Naive B cell (primary cell): Measurements from ENCODE around the gene DIS3L2. TPM values are rescaled to one million over a fixed set of nuclear protein-coding genes. Genes with fewer than 3 reads are reported as not detected.

Experiments used
- ATAC-seq, 2 donors: fragments of 150-1000 bp; cut with Tn5 transposase; 2 replicates each; pipeline ENCODE4 v1.10.0; 2021; ENCODE audit warnings: low read depth in 2 of 2, mild to moderate bottlenecking in 2 of 2, moderate library complexity in 2 of 2
- DNase-seq: peaks from one replicate; pipeline ENCODE4 v3.0.0; 2022
- H3K27ac Mint-ChIP-seq, 6 donors: one replicate each; pipeline ENCODE4 v1.8.0; 2020 to 2022; ENCODE audit warnings: mild to moderate bottlenecking in 6 of 6, mixed read lengths in 6 of 6, moderate library complexity in 5 of 6, inconsistent platforms in 2 of 6
- H3K27me3 Mint-ChIP-seq, 3 donors: one replicate each; pipeline ENCODE4 v1.8.0; 2021 to 2022; ENCODE audit warnings: mixed read lengths in 3 of 3, mild to moderate bottlenecking in 1 of 3
- H3K36me3 Mint-ChIP-seq, 2 donors: one replicate each; pipeline ENCODE4 v1.8.0; 2020 to 2022; ENCODE audit warnings: mixed read lengths in 2 of 2, inconsistent platforms in 1 of 2, mild to moderate bottlenecking in 1 of 2
- H3K4me1 Mint-ChIP-seq, 3 donors: one replicate each; pipeline ENCODE4 v1.8.0; 2020 to 2022; ENCODE audit warnings: mixed read lengths in 3 of 3, inconsistent platforms in 1 of 3, mild to moderate bottlenecking in 1 of 3, moderate library complexity in 1 of 3
- H3K4me3 Mint-ChIP-seq, 8 donors: one replicate each; pipeline ENCODE4 v1.8.0; 2020 to 2022; ENCODE audit warnings: mild to moderate bottlenecking in 8 of 8, mixed read lengths in 8 of 8, moderate library complexity in 8 of 8, inconsistent platforms in 2 of 8
- H3K9me3 Mint-ChIP-seq, 7 donors: one replicate each; pipeline ENCODE4 v1.8.0; 2020 to 2022; ENCODE audit warnings: mixed read lengths in 7 of 7, mild to moderate bottlenecking in 5 of 7, inconsistent platforms in 2 of 7, moderate library complexity in 1 of 7
- polyA plus RNA-seq, 6 donors: library from polyadenylated mRNA; unstranded; fragments of 300-500 nt; fragmentation: Illumina TruSeq; gene quantifications; one replicate each; pipeline ENCODE4 v1.2.3, GENCODE V29; 2021; ENCODE audit warnings: low read depth in 6 of 6

The DIS3L2 gene
- polyA plus RNA-seq, 6 donors from 2014 or later = 6.0 to 29.0 (median 17.6) TPM

- no peaks in the 10 kb centered on the region for H3K27me3 Mint-ChIP-seq
- DNase-seq (no peak), ATAC-seq (no peak)
- no peaks in the 10 kb centered on the region for H3K4me1 Mint-ChIP-seq
- peaks cover 26 to 32% of the 10 kb centered on the region in 2 donors for H3K36me3 Mint-ChIP-seq
- H3K9me3 Mint-ChIP-seq = peaks cover 0 to 19% (median 5%) of the 10 kb centered on the region in 7 donors
- H3K4me3 Mint-ChIP-seq = no peak overlapping the region
- no peak overlapping the region for H3K27ac Mint-ChIP-seq
Measured at GRCh38 chr2:232190796-232191195, 229.3 kb downstream of the DIS3L2 start.

- Mint-ChIP-seq H3K4me1 (no peaks in the 10 kb centered on the region), H3K27me3 (no peaks in the 10 kb centered on the region), H3K9me3 (peaks cover 0 to 19% (median 5%) of the 10 kb centered on the region in 7 donors), H3K36me3 (peaks cover 34 to 43% of the 10 kb centered on the region in 2 donors), H3K27ac (no peak overlapping the region), H3K4me3 (no peak overlapping the region)
- ATAC-seq (no peak), DNase-seq (no peak)
Measured at GRCh38 chr2:232195487-232195886, 234.0 kb downstream of the DIS3L2 start.

DNA sequence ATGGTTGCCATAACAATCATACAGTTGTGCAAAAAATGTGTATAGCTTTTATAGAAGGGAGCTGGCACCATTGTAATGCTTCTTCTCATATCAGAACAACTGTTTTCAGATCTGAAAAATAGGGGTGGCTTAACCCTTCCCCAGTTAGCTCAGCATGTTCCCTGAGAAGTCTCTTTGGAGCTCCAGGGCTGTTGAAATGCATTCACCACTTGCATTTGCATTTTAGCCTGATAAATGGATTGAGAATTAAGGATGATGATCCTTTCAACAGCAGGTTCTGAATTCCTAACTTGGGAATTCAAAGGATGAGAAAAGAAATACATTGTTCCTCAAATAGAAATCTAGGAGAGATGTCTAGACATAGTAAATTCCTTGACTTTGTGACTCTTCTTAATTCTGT, 235.3 kb downstream of the DIS3L2 start:
- H3K27ac Mint-ChIP-seq = no peak overlapping the region
- no peak for DNase-seq
- H3K36me3 Mint-ChIP-seq = peaks cover 38 to 51% of the 10 kb centered on the region in 2 donors
- H3K4me3 Mint-ChIP-seq = no peak overlapping the region
- H3K27me3 Mint-ChIP-seq = no peaks in the 10 kb centered on the region
- peaks cover 0 to 19% (median 5%) of the 10 kb centered on the region in 7 donors for H3K9me3 Mint-ChIP-seq
- no peak for ATAC-seq
- H3K4me1 Mint-ChIP-seq = no peaks in the 10 kb centered on the region

DNA sequence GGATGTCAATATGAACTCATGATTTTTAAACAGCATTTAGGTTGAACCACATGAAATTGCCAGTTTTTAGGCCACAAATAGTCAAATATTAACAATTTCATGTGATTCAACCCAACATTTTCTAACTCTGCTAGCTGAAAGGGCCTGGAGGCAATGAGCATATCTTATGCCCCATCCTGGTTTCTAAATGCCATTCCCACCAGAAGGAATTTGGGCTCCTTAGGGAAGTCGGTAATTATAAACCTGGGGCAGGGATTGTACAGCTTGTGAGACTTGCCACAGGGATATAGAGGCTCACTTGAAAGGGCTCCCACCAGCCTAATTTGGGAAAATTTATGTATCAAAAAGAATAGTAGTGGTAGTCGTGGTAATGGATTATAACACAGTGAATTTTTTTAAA, 238.7 kb downstream of the DIS3L2 start:
- Mint-ChIP-seq H3K27me3 (no peaks in the 10 kb centered on the region), H3K36me3 (peaks cover 35 to 42% of the 10 kb centered on the region in 2 donors), H3K4me3 (no peak overlapping the region), H3K9me3 (peaks cover 0 to 1% (median 0%) of the 10 kb centered on the region in 7 donors), H3K27ac (peak overlapping the region in 2 of 6 donors; percentile 12 to 43), H3K4me1 (no peaks in the 10 kb centered on the region)
- ATAC-seq = no peak
- DNase-seq = no peak

DNA sequence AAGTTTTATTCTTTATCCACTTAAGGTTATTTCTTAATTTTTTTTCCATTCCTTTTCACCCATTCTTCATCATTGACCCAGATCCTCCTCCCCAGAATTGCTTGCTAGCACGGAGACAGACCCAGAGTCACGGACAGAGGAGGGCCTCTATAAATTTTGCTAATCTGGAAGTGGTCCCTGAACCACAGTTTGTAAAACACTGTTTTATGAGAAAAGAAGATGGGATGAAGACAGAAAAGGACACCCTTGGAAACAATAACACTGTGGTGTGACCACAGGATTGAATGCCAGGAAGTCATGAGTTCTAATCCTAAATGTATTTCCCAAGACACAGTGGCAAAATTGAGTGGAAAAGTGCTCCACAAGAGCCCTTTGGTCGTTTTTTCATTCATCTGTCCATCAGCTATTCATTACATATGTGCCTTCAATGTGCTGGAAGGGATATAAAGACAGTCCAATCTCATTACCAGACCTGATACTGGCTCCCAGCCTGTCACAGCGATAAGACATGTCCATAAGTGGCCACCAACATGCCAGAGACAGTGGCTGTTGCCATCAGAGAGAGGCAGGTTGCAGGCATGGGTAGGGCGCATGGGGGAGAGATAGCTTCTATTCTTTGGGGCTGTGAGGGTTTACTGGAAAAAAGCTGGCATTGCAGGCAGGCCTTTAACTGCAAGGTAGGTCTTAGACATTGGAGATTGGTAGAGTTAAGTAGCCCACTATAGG, 241.8 kb downstream of the DIS3L2 start:
- ATAC-seq (no peak), DNase-seq (no peak)
- Mint-ChIP-seq H3K27me3 (no peaks in the 10 kb centered on the region), H3K9me3 (no peaks in the 10 kb centered on the region), H3K27ac (no peak overlapping the region), H3K4me3 (peak overlapping the region in 1 of 8 donors; percentile 1), H3K36me3 (peaks cover 35 to 39% of the 10 kb centered on the region in 2 donors), H3K4me1 (no peaks in the 10 kb centered on the region)

DNA sequence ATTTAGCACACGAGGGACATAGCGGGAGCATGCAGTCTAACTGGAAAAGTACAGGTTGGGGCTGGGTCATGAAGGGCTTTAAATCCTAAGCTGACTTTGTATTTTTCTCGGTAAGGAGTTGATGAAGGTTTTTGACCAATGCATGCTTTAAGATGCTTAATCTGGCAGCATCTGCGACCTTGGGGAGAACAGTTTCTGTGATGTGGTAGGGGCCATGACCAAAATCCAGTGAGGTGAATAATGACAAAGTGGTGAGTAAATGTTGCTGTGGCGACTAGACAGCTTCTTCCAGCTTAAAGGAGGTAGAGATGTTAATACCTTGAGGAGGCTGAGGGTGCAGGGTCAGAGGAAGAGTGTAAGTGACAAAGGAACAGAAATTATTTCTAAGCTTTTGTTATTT, 242.4 kb downstream of the DIS3L2 start:
- Mint-ChIP-seq H3K36me3 (peaks cover 34 to 36% of the 10 kb centered on the region in 2 donors), H3K9me3 (no peaks in the 10 kb centered on the region), H3K4me3 (no peak overlapping the region), H3K4me1 (no peaks in the 10 kb centered on the region), H3K27me3 (no peaks in the 10 kb centered on the region), H3K27ac (no peak overlapping the region)
- ATAC-seq (no peak), DNase-seq (no peak)

DNA sequence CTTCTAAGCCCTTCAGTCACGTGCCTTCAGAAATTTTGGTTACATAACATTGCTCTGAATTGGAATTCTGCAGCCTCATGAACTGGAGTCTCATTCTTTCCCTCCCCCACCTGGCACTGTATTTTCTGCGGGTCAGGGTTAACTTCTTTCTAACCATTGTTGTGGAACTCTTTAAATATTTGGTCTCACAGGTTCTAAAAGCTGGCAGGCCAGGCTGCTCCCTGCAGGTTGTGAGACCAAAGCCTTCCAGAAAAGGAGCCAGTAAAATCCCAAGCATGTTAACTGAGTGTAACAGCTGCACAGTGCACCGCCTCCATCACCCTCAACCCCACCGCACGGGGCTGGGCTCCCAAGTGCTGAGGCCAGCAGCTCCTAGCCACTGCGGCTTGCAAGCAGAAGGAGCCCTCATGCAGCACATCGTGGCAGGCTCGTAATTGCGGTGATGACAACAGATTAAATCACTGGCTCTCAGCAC, 243.0 kb downstream of the DIS3L2 start:
- Mint-ChIP-seq H3K27me3 (no peaks in the 10 kb centered on the region), H3K4me1 (peaks cover 0 to 4% (median 0%) of the 10 kb centered on the region in 3 donors), H3K27ac (no peak overlapping the region), H3K4me3 (no peak overlapping the region), H3K36me3 (peaks cover 32 to 40% of the 10 kb centered on the region in 2 donors), H3K9me3 (no peaks in the 10 kb centered on the region)
- ATAC-seq (no peak), DNase-seq (no peak)

DNA sequence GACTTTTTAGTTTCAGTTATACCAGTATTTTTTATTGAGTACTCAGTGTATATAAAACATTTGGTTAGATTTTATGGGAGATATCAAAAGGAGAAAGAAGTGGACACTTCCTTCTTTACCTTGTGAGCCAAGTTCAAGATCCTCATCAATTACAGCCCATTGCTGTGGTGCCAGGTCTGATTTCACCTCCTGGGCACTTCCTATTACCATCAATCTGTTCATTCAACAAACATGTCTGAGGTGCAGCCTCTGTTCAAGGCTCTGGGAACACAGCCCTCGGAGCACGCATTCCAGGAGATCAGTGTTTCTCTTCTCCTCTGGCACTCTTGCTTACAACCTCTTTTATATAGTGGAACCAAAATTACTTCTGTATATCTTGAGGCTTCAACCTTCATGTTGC, 245.7 kb downstream of the DIS3L2 start:
- Mint-ChIP-seq H3K36me3 (peaks cover 28 to 31% of the 10 kb centered on the region in 2 donors), H3K4me3 (no peak overlapping the region), H3K27me3 (no peaks in the 10 kb centered on the region), H3K9me3 (no peaks in the 10 kb centered on the region), H3K27ac (no peak overlapping the region), H3K4me1 (peaks cover 2 to 21% (median 15%) of the 10 kb centered on the region in 3 donors)
- ATAC-seq (no peak), DNase-seq (no peak)

GRCh38 chr2:232210306-232210705, 248.8 kb downstream of the DIS3L2 start:
- H3K27me3 Mint-ChIP-seq = no peaks in the 10 kb centered on the region
- peak overlapping the region in 2 of 6 donors; percentile 43 to 69 for H3K27ac Mint-ChIP-seq
- ATAC-seq = no peak
- H3K4me1 Mint-ChIP-seq = peaks cover 10 to 28% (median 23%) of the 10 kb centered on the region in 3 donors
- no peak for DNase-seq
- peaks cover 26% of the 10 kb centered on the region in 2 donors for H3K36me3 Mint-ChIP-seq
- H3K4me3 Mint-ChIP-seq = peak overlapping the region in 1 of 8 donors; percentile 22
- no peaks in the 10 kb centered on the region for H3K9me3 Mint-ChIP-seq

DNA sequence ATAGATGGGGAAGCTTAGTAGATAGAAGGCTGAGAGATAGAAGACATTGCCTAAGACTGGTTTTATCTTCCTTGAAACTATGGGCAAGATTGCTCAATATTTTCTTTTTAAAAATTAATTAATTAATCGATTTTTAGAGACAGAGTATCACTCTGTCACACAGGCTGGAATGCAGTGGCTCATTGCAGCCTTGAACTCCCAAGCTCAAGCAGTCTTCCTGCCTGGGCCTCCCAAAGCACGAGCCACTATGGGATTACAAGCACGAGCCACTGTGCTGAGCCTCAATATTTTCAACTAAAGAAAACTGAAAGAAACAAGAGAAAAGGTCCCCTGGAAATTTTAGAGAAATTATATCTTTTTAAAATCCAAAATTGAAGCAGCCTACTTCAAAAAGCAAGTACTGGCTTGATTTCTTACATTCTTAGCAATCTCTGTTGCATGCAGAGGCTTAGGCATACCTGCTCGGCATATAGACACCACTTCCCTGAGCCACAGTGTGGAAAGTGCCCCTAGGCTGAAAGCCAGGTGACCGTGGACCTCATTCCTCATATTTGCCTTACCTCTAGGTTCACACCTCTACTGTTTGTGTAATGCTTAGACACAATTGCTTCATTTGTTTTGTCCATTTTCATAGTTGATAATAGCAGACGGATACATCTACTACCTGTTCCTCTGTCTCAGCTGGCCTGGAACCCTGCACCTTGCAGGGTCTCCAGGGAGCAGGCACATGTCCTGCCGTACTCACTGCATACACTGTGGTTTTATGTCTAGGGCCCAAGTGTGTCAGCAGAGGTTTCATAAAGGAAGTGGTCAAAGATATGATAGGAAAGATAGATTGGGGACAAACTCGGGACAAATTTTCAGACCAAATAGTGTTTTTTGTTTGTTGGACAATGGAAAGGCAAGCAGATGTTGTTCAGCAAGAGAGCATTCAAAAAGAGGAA, 250.5 kb downstream of the DIS3L2 start:
- H3K27ac Mint-ChIP-seq = peak overlapping the region in 3 of 6 donors; percentile 3 to 70 (median 34)

DNA sequence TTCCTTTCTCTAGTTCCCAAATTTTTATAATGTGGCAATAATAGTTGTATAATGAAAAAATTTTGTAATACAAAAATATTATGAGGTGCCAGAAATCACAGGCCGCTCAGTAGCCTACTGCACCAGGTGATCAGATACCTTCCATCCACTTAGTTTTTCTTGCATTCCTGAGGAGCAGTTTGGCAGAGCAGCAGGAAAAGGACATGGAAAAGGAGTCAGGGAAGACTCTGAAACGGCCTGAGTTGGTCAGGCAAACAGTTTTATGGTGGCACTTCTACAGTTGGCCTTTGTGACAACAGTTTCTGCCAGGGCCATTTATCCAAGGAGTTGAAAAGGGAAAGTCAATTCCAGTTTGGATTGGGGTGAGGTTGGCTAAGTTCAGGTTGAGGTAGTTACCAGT, 251.7 kb downstream of the DIS3L2 start:
- H3K27ac Mint-ChIP-seq = no peak overlapping the region
- peaks cover 26 to 36% of the 10 kb centered on the region in 2 donors for H3K36me3 Mint-ChIP-seq
- H3K27me3 Mint-ChIP-seq = no peaks in the 10 kb centered on the region
- DNase-seq = no peak
- no peaks in the 10 kb centered on the region for H3K9me3 Mint-ChIP-seq
- H3K4me3 Mint-ChIP-seq = peak overlapping the region in 1 of 8 donors; percentile 1
- peaks cover 16 to 42% (median 30%) of the 10 kb centered on the region in 3 donors for H3K4me1 Mint-ChIP-seq
- no peak for ATAC-seq

More for the DNA sequence above, 250.5 kb downstream of the DIS3L2 start:
- H3K36me3 Mint-ChIP-seq = peaks cover 26 to 36% of the 10 kb centered on the region in 2 donors
- DNase-seq = no peak
- H3K27me3 Mint-ChIP-seq = no peaks in the 10 kb centered on the region
- H3K9me3 Mint-ChIP-seq = no peaks in the 10 kb centered on the region
- peak overlapping the region in 1 of 8 donors; percentile 41 for H3K4me3 Mint-ChIP-seq
- peak in 1 of 2 donors; percentile 60 for ATAC-seq
- peaks cover 10 to 37% (median 24%) of the 10 kb centered on the region in 3 donors for H3K4me1 Mint-ChIP-seq

- ATAC-seq = no peak
- Mint-ChIP-seq H3K27ac (no peak overlapping the region), H3K9me3 (no peaks in the 10 kb centered on the region), H3K4me3 (no peak overlapping the region), H3K4me1 (peaks cover 24 to 49% (median 38%) of the 10 kb centered on the region in 3 donors), H3K36me3 (peaks cover 24 to 34% of the 10 kb centered on the region in 2 donors), H3K27me3 (no peaks in the 10 kb centered on the region)
- no peak for DNase-seq
Measured at GRCh38 chr2:232214053-232214452, 252.5 kb downstream of the DIS3L2 start.

DNA sequence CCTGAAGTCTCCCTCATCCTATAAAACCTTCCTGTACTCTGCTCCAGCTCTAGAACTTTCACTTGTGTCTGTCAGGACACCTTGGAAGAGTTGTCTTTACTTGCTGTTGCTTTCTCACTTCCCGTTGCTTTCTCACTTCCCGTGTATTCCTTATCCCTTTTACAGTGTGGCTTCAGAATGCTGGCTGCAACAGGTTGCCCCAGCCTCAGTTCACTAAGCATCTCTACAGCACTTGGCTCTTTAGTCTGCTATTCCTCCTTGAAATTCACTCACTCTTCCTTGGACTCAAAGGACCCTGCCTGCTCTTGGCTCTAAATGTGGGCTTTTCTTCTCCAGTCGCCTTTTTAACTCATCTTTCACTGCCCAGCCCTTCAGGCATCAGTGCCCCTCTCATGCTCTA, 254.5 kb downstream of the DIS3L2 start:
- ATAC-seq (no peak), DNase-seq (no peak)
- H3K9me3 Mint-ChIP-seq = no peaks in the 10 kb centered on the region
- H3K36me3 Mint-ChIP-seq = peaks cover 12 to 18% of the 10 kb centered on the region in 2 donors
- H3K4me3 Mint-ChIP-seq = no peak overlapping the region
- peak overlapping the region in 3 of 6 donors; percentile 8 to 67 (median 58) for H3K27ac Mint-ChIP-seq
- H3K4me1 Mint-ChIP-seq = peaks cover 33 to 43% (median 42%) of the 10 kb centered on the region in 3 donors
- no peaks in the 10 kb centered on the region for H3K27me3 Mint-ChIP-seq
